HG03159 (cell line): ENCODE data around the gene PCK2.

ENCODE experiments used
- ATAC-seq: cut with Tn5 transposase; IDR thresholded peaks from one replicate; pipeline ENCODE4 v1.9.1; 2021; ENCODE audit warnings: mild to moderate bottlenecking, moderate library complexity; ENCODE audit not compliant: unreplicated experiment

PCK2 gene

GRCh38 chr14:24060984-24061913, 32.9 kb upstream of the PCK2 start:
- ATAC-seq: no peak

- ATAC-seq: no peak
Measured at GRCh38 chr14:24062216-24062980, 31.7 kb upstream of the PCK2 start.

GRCh38 chr14:24063263-24063836, 30.8 kb upstream of the PCK2 start:
- no peak for ATAC-seq

GRCh38 chr14:24064091-24064795, 29.9 kb upstream of the PCK2 start:
- no peak for ATAC-seq

- no peak for ATAC-seq
Measured at GRCh38 chr14:24064856-24065255, 29.3 kb upstream of the PCK2 start.

DNA sequence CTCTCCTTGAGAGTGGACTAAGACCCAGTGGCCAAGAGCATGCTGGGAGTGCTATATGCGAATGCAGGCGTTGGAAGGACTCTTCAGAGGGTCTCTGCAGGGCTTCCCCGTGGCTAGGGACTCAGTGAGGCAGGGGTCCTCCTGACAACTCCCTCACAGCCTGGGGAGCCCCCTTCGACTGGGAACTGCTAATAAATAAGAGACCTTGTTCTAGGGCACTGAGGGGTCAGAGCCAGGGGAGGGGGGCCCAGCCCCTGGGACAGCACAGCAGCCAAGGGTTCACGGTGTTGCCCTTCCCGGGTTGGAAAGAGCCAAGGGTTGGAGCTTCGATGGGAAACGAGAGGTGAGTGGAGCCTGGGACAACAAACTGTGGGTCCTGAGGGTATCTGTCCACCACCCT, 28.7 kb upstream of the PCK2 start:
- no peak for ATAC-seq

DNA sequence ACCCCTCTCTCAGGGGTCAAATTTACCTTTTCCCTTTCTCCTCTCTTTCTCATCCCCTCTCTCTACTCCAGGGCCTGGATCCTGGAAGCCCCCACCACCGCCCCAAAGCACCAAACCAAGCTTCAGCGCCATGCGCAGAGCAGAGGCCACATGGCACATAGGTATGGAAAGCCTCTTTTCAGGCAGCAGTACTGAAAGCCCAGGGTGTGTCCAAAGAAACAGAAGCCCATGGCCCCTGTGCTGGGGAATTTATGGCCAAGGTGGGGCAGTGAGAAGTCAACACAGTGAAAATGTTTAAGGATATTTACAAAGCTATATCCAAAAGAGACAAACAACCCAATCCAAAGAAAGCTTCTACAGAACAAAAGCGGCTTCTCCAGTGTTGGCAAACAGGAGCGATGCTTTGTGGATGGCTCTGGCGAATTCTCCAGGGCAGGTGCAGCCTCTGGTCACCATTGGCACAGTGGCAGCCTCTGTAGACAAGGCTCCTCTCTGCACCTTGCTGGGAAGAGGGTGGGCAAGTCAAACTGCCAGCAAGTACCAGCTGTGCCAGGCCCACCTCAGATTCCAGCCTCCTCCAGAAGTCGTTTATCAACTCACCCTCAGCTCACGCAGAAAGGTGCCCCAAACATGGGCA, 27.5 kb upstream of the PCK2 start:
- no peak for ATAC-seq

DNA sequence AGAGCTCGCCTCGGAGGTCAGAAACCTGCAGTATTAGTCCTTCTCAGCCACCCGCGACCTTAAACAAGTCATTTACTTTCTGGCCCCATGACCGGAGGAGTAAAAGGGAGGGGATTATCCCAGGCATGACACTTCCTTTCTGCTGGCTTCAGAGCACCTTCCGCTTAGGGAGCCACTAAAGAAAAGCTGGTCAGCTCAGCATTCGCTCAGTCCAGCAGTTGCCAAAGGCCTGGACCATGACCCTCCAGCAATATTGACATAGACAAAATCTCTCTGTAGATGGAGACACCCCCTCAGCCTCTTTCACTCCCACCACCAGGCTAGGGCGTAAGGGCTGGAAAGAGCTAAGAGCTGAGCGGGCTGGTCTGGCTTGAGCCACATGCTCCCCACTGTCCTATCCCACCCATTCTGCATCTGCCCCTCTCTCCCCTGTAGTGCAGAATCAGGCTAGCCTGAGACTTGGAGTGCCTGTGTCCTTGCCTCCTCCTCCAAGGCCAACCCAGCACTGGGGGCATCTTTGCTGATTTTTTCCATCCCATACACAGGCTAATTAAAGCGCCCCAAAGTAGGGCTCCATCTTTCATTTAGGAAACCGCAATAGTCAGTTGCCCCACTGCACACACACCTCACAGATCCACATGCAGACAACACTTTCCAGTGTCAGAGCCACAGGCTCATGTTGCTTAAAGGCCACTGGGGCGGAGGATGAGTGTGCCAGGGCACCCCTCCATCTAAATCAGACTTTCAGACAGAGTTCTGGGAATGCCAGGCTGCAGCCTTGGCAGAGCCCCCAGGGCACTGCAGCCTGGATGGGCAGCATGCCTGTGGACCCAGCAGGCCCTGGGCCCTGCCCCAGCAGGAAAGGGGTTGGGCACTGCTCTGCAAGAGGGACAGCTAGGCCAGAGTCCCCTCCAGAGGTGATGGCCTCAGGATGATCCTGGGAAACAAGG, 26.7 kb upstream of the PCK2 start:
- ATAC-seq: no peak

GRCh38 chr14:24068711-24069410, 25.2 kb upstream of the PCK2 start:
- no peak for ATAC-seq

- no peak for ATAC-seq
Measured at GRCh38 chr14:24069411-24069735, 24.7 kb upstream of the PCK2 start.

- ATAC-seq: no peak
Measured at GRCh38 chr14:24070285-24071143, 23.6 kb upstream of the PCK2 start.

GRCh38 chr14:24071144-24071697, 22.9 kb upstream of the PCK2 start, which contains the start of gene CPNE6:
Gene CPNE6 (plus strand): TSS chr14:24071562. CDS start chr14:24072937, 1,375 bp downstream.
- no peak for ATAC-seq

- no peak for ATAC-seq
Measured at GRCh38 chr14:24071836-24072430, 22.2 kb upstream of the PCK2 start.

DNA sequence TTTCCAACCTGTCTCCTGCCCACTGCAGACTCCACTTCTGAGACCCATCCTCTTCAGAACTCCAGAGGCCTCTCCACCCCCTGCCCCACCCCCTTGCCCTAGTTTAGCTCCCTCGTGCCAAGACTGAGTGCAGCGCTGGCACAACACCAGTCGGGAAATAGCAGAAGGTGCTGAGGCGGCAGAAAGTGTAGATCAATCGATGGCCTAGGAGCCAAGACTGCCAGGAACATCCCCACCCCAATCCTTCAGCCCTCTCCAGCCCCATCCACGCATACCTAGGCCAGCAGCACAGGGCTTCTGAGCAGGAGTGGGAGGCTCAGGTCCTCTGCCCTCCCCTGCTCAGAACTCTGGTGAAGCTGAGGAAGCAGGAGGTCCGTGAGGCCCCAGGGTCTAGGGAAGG, 21.7 kb upstream of the PCK2 start:
- no peak for ATAC-seq

- ATAC-seq: no peak
Measured at GRCh38 chr14:24072881-24073877, 20.9 kb upstream of the PCK2 start.
